Activated CD4-positive, alpha-beta T cell treated with anti-CD3 and anti-CD28 coated beads, Interleukin-2, amount 50 U/mL, for 48 hours (primary cell): ENCODE data around the gene PRKRIP1.
A peak's percentile ranks its signal among the peaks of the same experiment; 100 is the strongest.
"Not testable (repeated sequence)": the region's sequence is repeated elsewhere in the genome, so short reads cannot be mapped to it uniquely, and the experiment has no call there.

ENCODE experiments used
- DNase-seq, 2 experiments: peaks; one replicate each; pipeline ENCODE4 v3.0.0-alpha.2; 2020

The PRKRIP1 gene

DNA sequence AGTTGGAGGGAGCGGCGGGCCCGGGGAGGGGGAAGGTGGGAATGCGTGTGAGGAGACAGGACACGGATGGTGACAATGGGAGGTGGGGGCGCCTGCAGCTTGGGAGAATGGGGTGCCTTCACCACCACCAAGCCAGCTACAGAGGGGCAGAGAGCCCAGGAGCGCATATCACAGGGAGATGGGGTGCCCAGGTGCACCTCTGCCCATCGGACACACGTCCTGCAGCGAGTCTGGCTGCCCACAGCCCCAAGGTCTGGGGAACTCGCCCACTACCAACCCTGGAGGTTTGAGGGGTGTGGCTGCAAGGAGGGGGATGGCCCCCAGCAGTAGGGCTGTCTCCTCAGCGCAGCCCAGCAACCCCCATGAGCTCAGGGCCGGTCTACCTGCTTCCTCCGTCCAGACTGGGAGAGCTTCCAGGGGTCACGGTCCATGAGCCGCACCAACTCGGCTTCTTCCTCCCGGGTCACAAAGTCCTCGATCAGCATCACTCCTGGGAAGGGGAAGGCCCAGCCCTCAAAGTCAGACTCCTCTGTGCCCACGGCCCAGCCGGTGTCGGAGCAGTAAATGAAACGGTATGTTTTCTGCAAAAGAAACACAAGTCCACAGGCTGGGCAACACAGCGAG lies 63.2 kb downstream of the PRKRIP1 start:
- DNase-seq: no peak

DNA sequence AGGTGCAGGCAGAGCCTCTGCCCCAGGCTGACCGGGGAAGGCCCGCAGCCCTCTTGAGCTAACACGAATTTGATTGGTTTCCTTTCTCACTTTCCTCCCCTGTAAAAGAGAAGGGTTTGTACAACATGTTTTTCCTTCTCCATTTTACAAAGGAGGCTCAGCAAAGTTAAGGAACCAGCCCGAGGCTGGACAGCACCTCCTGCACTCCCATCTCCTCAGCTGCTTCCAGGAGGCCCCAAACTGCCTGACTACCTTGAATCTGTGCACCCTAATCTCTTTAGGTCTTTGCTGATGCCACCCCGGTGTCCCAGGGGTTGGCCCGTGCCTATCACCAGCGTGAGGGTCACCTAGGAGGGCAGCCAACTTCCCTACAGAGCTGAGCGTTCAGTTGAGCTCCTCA lies 64.3 kb downstream of the PRKRIP1 start:
- DNase-seq: no peak

GRCh38 chr7:102463841-102464576 lies 67.8 kb downstream of the PRKRIP1 start:
- peak in 1 of 2 experiments; percentile 20 for DNase-seq

DNA sequence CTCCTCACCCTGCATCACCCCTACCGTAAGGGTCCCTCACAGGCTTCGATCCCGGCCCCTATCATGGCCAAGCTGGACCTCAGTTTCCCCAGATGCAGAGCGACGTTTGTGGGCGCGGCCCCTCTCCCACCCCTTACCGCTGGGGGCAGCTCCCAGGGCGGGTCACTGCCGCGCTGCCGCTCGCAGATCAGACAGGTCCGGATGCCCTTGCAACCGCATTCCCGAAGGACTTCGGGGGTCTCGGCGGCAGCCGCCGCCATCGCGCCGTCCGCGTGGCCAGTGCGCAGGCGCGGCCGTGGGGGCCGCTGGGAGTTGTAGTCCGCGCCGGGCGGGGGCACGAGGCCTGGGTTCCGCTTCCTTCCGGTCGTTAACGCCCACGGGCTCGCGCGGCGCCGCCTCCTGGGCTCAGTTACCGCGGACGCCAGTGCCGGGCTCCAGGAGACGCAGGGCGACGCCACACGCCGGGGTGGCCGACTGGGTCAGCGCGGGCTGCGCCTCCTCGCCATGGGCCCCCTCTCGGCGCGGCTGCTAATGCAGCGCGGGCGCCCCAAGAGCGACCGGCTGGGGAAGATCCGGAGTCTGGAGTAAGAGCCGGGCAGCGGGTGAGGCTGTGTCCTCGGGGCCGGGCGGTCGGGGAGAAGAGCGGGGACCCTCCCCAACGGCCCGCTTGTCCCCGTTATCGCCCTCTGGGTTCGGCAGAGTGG lies 68.6 kb downstream of the PRKRIP1 start, which contains the start of the genes ALKBH4 and LRWD1:
ALKBH4 (minus strand) TSS at position 287 of the 704 bp plus-strand sequence; CDS start at position 260, 27 bp downstream.
LRWD1 (plus strand) TSS at position 408 of the 704 bp plus-strand sequence; CDS start at position 505, 97 bp downstream.
- DNase-seq: peak; percentile 97

DNA sequence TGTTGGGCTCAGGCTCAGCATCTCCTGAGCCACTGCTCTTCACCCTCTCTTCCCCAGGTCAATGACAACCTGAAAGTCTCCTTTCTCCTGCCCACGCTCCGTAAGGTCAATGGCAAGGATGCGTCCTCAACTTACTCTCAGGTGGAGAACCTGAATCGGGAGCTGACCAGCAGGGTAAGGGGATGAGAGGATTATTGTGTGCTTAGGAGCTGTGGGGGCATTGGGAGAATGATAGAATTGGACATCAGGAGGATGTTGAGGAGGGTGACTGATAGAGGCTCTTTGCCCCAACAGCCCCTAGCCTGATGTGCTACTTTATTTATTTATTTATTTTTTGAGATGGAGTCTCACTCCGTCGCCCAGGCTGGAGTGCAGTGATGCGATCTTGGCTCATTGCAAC lies 69.9 kb downstream of the PRKRIP1 start:
- DNase-seq: no peak

GRCh38 chr7:102467581-102468477 lies 71.7 kb downstream of the PRKRIP1 start:
- DNase-seq: no peak

GRCh38 chr7:102468478-102469350 lies 72.6 kb downstream of the PRKRIP1 start:
- DNase-seq: no peak

GRCh38 chr7:102469351-102469971 lies 73.3 kb downstream of the PRKRIP1 start:
- DNase-seq: no peak

GRCh38 chr7:102469972-102470825 lies 74.0 kb downstream of the PRKRIP1 start:
- DNase-seq: no peak

DNA sequence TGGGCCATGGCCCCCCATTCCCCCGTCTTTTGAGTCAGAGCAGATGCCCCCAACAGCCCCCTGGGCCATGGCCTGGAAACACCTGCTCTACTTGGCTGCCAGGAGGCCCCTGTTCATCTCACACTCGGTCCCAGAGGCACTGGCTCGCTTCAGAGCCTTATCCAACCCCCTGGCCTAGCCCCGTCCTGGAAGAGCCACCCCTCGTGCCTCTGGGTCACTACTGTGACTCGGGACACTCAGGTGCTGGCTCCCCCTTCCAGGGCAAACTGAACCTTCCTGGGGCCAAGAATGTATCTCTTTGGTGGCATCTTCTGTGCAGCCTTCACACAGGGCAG lies 75.6 kb downstream of the PRKRIP1 start:
- DNase-seq: no peak

DNA sequence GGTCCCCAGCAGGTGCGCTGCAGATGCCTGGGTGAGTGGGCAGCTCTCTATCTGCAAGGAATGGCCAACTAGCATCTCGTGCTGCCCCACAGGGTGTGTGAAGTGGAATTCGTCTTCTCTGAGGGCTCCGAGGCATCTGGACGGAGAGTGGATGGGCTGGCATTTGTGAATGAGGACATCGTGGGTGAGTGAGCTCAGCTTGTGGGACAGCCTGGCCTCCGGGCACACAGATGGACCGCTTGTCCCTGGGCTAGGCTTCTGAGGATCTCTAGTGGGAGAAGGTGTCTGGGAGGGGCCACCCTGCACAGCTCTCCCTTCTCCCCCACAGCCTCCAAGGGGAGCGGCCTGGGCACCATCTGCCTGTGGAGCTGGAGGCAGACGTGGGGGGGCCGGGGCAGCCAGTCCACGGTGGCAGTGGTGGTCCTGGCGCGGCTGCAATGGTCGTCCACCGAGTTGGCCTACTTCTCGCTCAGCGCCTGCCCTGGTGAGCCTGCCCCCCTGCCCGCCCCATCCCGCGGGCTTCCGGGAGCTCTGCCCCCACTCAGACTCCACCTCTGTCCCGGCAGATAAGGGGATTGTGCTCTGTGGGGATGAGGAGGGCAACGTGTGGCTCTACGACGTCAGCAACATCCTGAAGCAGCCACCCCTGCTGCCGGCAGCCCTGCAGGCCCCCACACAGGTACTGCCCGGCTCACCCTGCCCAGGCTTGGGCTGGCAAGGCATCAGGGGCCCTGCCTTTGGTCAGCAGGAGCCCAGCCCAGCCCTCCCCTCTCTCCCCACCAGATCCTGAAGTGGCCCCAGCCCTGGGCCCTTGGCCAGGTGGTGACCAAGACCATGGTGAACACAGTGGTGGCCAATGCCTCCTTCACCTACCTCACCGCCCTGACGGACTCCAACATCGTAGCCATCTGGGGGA lies 76.2 kb downstream of the PRKRIP1 start:
- DNase-seq: no peak

DNA sequence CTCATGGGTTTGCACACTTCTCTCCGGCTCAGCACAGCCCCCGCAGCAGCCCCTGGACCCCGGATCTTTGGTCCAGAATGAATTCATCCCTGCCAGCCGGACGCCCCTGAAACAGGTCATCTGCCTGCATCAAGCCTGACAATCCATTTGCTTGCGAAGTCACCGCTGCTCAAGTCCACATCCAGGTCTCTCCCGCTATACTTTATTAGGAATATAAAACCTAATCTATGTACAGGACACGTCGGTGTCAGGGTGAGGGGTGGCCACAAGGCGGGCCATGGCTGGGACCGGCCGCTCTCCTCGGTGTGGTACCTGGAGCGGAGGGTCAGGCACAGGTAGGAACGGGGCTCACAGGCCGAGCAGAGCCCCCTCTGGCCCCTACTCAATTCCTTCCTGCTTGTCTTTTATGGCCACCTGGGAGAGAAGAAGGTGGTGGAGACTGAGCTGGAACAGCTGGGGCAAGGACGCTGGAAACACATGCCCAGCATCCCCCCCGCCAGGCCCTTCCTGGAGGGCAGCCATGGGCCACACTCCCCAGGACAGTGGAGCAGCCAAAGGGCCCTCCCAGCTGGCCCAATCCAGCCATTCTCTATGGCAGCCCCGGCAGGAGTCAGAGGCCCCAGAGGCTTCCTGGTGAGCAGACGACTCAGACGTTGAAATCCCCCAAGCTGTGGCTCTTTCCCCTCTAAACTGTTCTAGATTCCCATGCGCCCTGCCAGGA lies 77.3 kb downstream of the PRKRIP1 start:
- DNase-seq: peak in 1 of 2 experiments; percentile 1

GRCh38 chr7:102474116-102474515 lies 78.0 kb downstream of the PRKRIP1 start:
- DNase-seq: not testable (repeated sequence)

DNA sequence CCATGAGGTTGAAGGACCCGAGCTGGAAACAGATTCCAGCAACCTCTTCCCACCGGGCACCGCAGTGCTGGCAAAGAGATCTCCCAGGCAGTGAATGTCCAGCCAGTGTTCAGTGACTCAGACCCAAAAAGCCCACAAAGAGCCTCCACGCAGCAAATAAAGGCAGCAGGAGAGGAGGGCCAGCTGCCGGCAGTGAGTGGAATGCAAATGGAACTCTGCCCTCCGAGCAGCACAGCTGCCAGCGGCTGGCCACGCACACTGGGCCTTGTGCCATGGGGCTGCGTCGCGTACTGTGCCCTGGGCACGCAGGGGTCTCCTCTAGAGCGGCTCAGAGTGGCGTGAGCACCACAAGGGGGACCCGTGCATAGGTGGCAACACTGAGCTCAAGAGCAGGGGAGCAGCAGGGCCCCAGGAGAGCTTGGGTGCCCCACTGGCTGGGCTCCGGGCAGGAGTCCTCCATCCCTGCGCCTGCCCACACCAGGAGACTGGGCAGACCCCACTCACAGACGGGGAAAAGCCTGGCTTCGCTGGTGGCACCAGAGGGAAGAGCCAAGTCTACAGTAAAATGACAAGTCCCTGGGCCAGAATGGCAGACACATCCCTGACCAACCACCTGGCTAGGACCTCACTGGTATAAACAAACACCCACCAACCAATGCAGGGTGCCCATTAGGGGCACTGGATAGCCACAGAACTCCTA lies 78.7 kb downstream of the PRKRIP1 start:
- not testable (repeated sequence) for DNase-seq
